ENCODE measurements around the gene SOX2. TPM values are rescaled to one million over a fixed set of nuclear protein-coding genes. Genes with fewer than 3 reads are reported as not detected.

Gene SOX2
- total and polyA plus RNA-seq, 8 donors, result 4.1 to 26.9 (median 9.8) TPM; not detected in 1

- WGBS, 5 donors, result 40 to 59% (median 58%) methylated on average over 12 of the region's 12 CpGs
- intact Hi-C loops (cut with DNase I; ENCODE audit: low total_unique reads), result no loop called here
- H3K4me3 ChIP-seq, result no peak overlapping the region
- TF ChIP-seq CTCF (IDR thresholded peaks at IDR 0.05), result no peak
- no peak for TF ChIP-seq POLR2A (IDR thresholded peaks at IDR 0.05)
- TF ChIP-seq POLR2AphosphoS5 (IDR thresholded peaks at IDR 0.05), result no peak
- no peak for TF ChIP-seq EP300 (IDR thresholded peaks at IDR 0.05)
- H3K27me3 ChIP-seq, result peaks cover 4 to 68% (median 49%) of the 10 kb centered on the region in 3 donors
- no peaks in the 10 kb centered on the region for H3K9me3 ChIP-seq
- no peak overlapping the region for H3K27ac ChIP-seq
- DNase-seq, result no peak
- peaks cover 0 to 44% (median 21%) of the 10 kb centered on the region in 4 donors for H3K4me1 ChIP-seq
- H3K36me3 ChIP-seq, result no peaks in the 10 kb centered on the region
Measured at GRCh38 chr3:181729341-181729869, 17.7 kb downstream of the SOX2 start.

- TF ChIP-seq POLR2A (IDR thresholded peaks at IDR 0.05) (no peak), CTCF (IDR thresholded peaks at IDR 0.05) (no peak), EP300 (IDR thresholded peaks at IDR 0.05) (no peak), POLR2AphosphoS5 (IDR thresholded peaks at IDR 0.05) (no peak)
- WGBS, 5 donors, result 40 to 60% (median 48%) methylated on average over 5 of the region's 5 CpGs
- H3K27me3 ChIP-seq, result peaks cover 4 to 59% (median 40%) of the 10 kb centered on the region in 3 donors
- H3K36me3 ChIP-seq, result no peaks in the 10 kb centered on the region
- H3K27ac ChIP-seq, result no peak overlapping the region
- no peak for DNase-seq
- intact Hi-C loops (cut with DNase I; ENCODE audit: low total_unique reads), result no loop called here
- H3K4me3 ChIP-seq, result no peak overlapping the region
- peaks cover 0 to 41% (median 21%) of the 10 kb centered on the region in 4 donors for H3K4me1 ChIP-seq
- H3K9me3 ChIP-seq, result no peaks in the 10 kb centered on the region
Measured at GRCh38 chr3:181730316-181730715, 18.6 kb downstream of the SOX2 start.

GRCh38 chr3:181730934-181731333, 19.2 kb downstream of the SOX2 start:
- 77 to 90% (median 85%) methylated on average over 1 of the region's 1 CpG for WGBS, 5 donors
- no peak for DNase-seq
- no peak overlapping the region for H3K4me3 ChIP-seq
- H3K4me1 ChIP-seq, result peaks cover 0 to 35% (median 19%) of the 10 kb centered on the region in 4 donors
- no peaks in the 10 kb centered on the region for H3K36me3 ChIP-seq
- intact Hi-C loops (cut with DNase I; ENCODE audit: low total_unique reads), result no loop called here
- TF ChIP-seq EP300 (IDR thresholded peaks at IDR 0.05) (no peak), POLR2AphosphoS5 (IDR thresholded peaks at IDR 0.05) (no peak), POLR2A (IDR thresholded peaks at IDR 0.05) (no peak), CTCF (IDR thresholded peaks at IDR 0.05) (no peak)
- H3K27ac ChIP-seq, result no peak overlapping the region
- peaks cover 4 to 53% (median 33%) of the 10 kb centered on the region in 3 donors for H3K27me3 ChIP-seq
- H3K9me3 ChIP-seq, result no peaks in the 10 kb centered on the region

GRCh38 chr3:181735911-181736310, 24.2 kb downstream of the SOX2 start:
- Histone ChIP-seq H3K9me3 (no peaks in the 10 kb centered on the region), H3K4me3 (no peak overlapping the region), H3K27ac (no peak overlapping the region), H3K4me1 (no peaks in the 10 kb centered on the region), H3K27me3 (peaks cover 0 to 8% (median 0%) of the 10 kb centered on the region in 3 donors), H3K36me3 (no peaks in the 10 kb centered on the region)
- intact Hi-C loops (cut with DNase I; ENCODE audit: low total_unique reads), result no loop called here
- DNase-seq, result no peak
- WGBS, 5 donors, result 62 to 72% (median 64%) methylated on average over 7 of the region's 7 CpGs
- TF ChIP-seq POLR2AphosphoS5 (IDR thresholded peaks at IDR 0.05) (no peak), POLR2A (IDR thresholded peaks at IDR 0.05) (no peak), EP300 (IDR thresholded peaks at IDR 0.05) (no peak), CTCF (IDR thresholded peaks at IDR 0.05) (no peak)

Measured in stomach (tissue), 9 donors.